Immature natural killer cell (primary cell): ENCODE results near the gene MAML3. TPM values are rescaled to one million over a fixed set of nuclear protein-coding genes. Genes with fewer than 3 reads are reported as not detected.
A peak's percentile ranks its signal among the peaks of the same experiment; 100 is the strongest.

Source experiments
- DNase-seq, 3 donors: peaks; one replicate each; pipeline ENCODE4 v3.0.0; 2022; ENCODE audit warnings: mixed read lengths in 1 of 3
- H3K27ac Mint-ChIP-seq, 6 donors: one replicate each; pipeline ENCODE4 v1.8.0; 2020; ENCODE audit warnings: mixed read lengths in 6 of 6, mild to moderate bottlenecking in 5 of 6, inconsistent platforms in 4 of 6, moderate library complexity in 3 of 6
- H3K27me3 Mint-ChIP-seq, 3 donors: one replicate each; pipeline ENCODE4 v1.8.0; 2020 to 2021; ENCODE audit warnings: low read depth in 3 of 3, mild to moderate bottlenecking in 3 of 3, mixed read lengths in 3 of 3, moderate library complexity in 3 of 3, inconsistent platforms in 1 of 3
- H3K36me3 Mint-ChIP-seq, 3 donors: one replicate each; pipeline ENCODE4 v1.8.0; 2020; ENCODE audit warnings: mixed read lengths in 3 of 3, inconsistent platforms in 2 of 3, mild to moderate bottlenecking in 2 of 3
- H3K4me1 Mint-ChIP-seq, 2 donors: one replicate each; pipeline ENCODE4 v1.8.0; 2020; ENCODE audit warnings: inconsistent platforms in 2 of 2, mild to moderate bottlenecking in 2 of 2, mixed read lengths in 2 of 2, moderate library complexity in 1 of 2
- H3K4me3 Mint-ChIP-seq, 5 donors: one replicate each; pipeline ENCODE4 v1.8.0; 2020; ENCODE audit warnings: mild to moderate bottlenecking in 5 of 5, mixed read lengths in 5 of 5, inconsistent platforms in 3 of 5, moderate library complexity in 3 of 5
- H3K9me3 Mint-ChIP-seq, 6 donors: one replicate each; pipeline ENCODE4 v1.8.0; 2020; ENCODE audit warnings: mild to moderate bottlenecking in 6 of 6, mixed read lengths in 6 of 6, inconsistent platforms in 4 of 6, moderate library complexity in 3 of 6
- polyA plus RNA-seq, 3 donors: library from polyadenylated mRNA; unstranded; fragments of 300-500 nt; fragmentation: Illumina TruSeq; gene quantifications; one replicate each; pipeline ENCODE4 v1.2.3, GENCODE V29; 2021

MAML3 gene
- polyA plus RNA-seq, 3 donors from 2014 or later: 0.41 to 1.2 TPM; not detected in 1

GRCh38 chr4:140110542-140111215, 43.3 kb downstream of the MAML3 start:
- Mint-ChIP-seq H3K27ac (no peak overlapping the region), H3K27me3 (peaks cover 3 to 5% (median 3%) of the 10 kb centered on the region in 3 donors), H3K36me3 (peaks cover 0 to 7% (median 0%) of the 10 kb centered on the region in 3 donors), H3K9me3 (peaks cover 0 to 3% (median 0%) of the 10 kb centered on the region in 6 donors), H3K4me3 (no peak overlapping the region), H3K4me1 (peaks cover 0 to 4% of the 10 kb centered on the region in 2 donors)
- DNase-seq: no peak

DNA sequence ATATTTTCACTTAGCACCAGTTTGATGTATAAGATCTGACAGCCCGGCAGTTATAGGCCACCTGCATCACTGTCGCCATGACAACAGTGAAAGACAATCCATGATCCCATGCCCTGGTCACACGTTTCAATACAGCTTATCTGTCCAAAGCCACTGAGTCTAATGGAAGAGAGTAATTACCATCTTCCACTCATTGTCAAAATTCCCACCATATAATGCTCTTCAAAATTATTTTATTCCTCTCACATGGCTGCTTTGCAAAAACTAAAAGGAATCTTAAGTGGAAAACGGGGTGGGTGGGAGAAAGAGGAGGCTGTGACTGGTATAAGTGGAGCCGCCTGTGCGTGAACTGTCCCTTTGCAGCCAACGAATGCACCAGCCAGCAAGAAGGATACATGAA, 44.2 kb downstream of the MAML3 start:
- H3K9me3 Mint-ChIP-seq: peaks cover 0 to 3% (median 0%) of the 10 kb centered on the region in 6 donors
- H3K27me3 Mint-ChIP-seq: peaks cover 3 to 5% (median 3%) of the 10 kb centered on the region in 3 donors
- H3K36me3 Mint-ChIP-seq: peaks cover 0 to 7% (median 0%) of the 10 kb centered on the region in 3 donors
- H3K4me3 Mint-ChIP-seq: no peak overlapping the region
- H3K4me1 Mint-ChIP-seq: peaks cover 0 to 4% of the 10 kb centered on the region in 2 donors
- H3K27ac Mint-ChIP-seq: no peak overlapping the region
- no peak for DNase-seq

DNA sequence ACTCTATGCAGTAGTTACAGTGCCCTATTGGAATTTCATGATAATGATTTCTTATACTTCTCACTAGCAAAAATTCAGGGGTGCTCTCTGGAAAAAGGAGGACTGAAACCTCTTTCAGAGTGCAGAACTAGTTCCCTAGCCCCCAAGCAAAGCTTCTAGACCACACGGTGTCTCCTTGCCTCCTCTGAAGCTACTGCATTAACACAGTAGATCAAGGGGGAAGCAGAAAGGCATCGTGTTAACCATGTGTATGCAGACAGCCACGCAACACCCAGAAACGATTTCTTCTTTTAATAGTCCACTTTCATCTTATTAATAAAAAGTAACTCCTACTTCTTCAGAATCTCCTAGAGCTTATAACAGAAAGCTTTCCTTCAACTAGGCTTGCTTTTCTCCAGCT, 44.7 kb downstream of the MAML3 start:
- peaks cover 0 to 3% (median 0%) of the 10 kb centered on the region in 6 donors for H3K9me3 Mint-ChIP-seq
- H3K36me3 Mint-ChIP-seq: peaks cover 0 to 7% (median 0%) of the 10 kb centered on the region in 3 donors
- no peak overlapping the region for H3K4me3 Mint-ChIP-seq
- peaks cover 0 to 4% of the 10 kb centered on the region in 2 donors for H3K4me1 Mint-ChIP-seq
- no peak for DNase-seq
- H3K27ac Mint-ChIP-seq: no peak overlapping the region
- H3K27me3 Mint-ChIP-seq: peaks cover 3 to 5% (median 3%) of the 10 kb centered on the region in 3 donors

- peaks cover 1 to 6% of the 10 kb centered on the region in 2 donors for H3K4me1 Mint-ChIP-seq
- peaks cover 0 to 4% (median 3%) of the 10 kb centered on the region in 3 donors for H3K27me3 Mint-ChIP-seq
- H3K9me3 Mint-ChIP-seq: peaks cover 0 to 3% (median 0%) of the 10 kb centered on the region in 6 donors
- H3K36me3 Mint-ChIP-seq: peaks cover 0 to 7% (median 0%) of the 10 kb centered on the region in 3 donors
- H3K4me3 Mint-ChIP-seq: no peak overlapping the region
- H3K27ac Mint-ChIP-seq: no peak overlapping the region
- DNase-seq: no peak
Observed at GRCh38 chr4:140108713-140109230, 45.2 kb downstream of the MAML3 start.

DNA sequence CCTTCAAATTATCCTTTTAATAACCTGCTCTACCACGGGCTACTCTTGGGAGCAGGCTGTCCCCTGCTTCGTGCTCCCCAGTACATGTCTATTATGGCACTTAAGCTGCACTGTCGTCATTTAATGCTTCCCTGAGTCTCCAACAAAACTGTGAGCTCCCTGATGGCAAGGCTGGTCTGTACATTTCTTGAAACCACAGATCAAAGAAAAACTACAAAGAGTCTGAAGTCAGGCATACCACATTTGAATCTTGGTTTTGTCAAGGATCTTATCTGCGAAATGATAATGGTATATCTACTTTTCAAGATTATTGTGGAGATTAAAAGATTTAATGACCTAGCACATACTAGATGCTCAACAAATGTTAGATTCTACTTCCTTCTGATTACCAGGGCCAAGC, 45.7 kb downstream of the MAML3 start:
- no peak for DNase-seq
- H3K36me3 Mint-ChIP-seq: peaks cover 0 to 7% (median 0%) of the 10 kb centered on the region in 3 donors
- no peak overlapping the region for H3K4me3 Mint-ChIP-seq
- H3K4me1 Mint-ChIP-seq: peaks cover 5 to 12% of the 10 kb centered on the region in 2 donors
- no peak overlapping the region for H3K27ac Mint-ChIP-seq
- H3K27me3 Mint-ChIP-seq: peaks cover 0 to 3% (median 3%) of the 10 kb centered on the region in 3 donors
- H3K9me3 Mint-ChIP-seq: peaks cover 0 to 3% (median 0%) of the 10 kb centered on the region in 6 donors

GRCh38 chr4:140106289-140106844, 47.6 kb downstream of the MAML3 start:
- H3K36me3 Mint-ChIP-seq: peaks cover 0 to under 1% (median 0%) of the 10 kb centered on the region in 3 donors
- H3K4me1 Mint-ChIP-seq: peaks cover 5 to 13% of the 10 kb centered on the region in 2 donors
- H3K27me3 Mint-ChIP-seq: peaks cover 0 to 3% (median 0%) of the 10 kb centered on the region in 3 donors
- no peak overlapping the region for H3K27ac Mint-ChIP-seq
- DNase-seq: no peak
- no peak overlapping the region for H3K4me3 Mint-ChIP-seq
- H3K9me3 Mint-ChIP-seq: peaks cover 0 to 3% (median 0%) of the 10 kb centered on the region in 6 donors

GRCh38 chr4:140105436-140105835, 48.5 kb downstream of the MAML3 start:
- H3K36me3 Mint-ChIP-seq: no peaks in the 10 kb centered on the region
- peaks cover 0 to 3% (median 0%) of the 10 kb centered on the region in 3 donors for H3K27me3 Mint-ChIP-seq
- H3K27ac Mint-ChIP-seq: no peak overlapping the region
- H3K4me1 Mint-ChIP-seq: peaks cover 5 to 15% of the 10 kb centered on the region in 2 donors
- DNase-seq: no peak
- H3K4me3 Mint-ChIP-seq: no peak overlapping the region
- peaks cover 0 to 3% (median 0%) of the 10 kb centered on the region in 6 donors for H3K9me3 Mint-ChIP-seq

DNA sequence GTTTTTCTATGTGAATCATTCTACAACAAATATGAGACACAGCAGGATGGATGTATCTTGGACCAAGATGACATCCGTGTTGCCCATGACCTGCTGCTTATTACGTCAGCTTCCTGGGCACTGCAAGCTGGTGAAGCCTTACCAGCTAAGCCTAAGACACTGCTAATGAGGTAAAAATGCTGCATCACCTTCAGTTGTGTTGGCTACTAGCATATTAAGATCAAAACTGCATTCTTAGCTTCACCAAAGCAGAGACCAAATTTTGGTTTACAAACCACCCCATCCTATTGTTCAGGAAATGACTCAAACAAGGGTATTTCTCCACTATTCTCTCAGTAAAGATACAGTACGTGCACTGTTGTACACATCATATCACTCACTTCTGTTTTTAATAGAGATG, 50.3 kb downstream of the MAML3 start:
- H3K27ac Mint-ChIP-seq: peak overlapping the region in 1 of 6 donors; percentile 40
- no peak overlapping the region for H3K4me3 Mint-ChIP-seq
- H3K9me3 Mint-ChIP-seq: peaks cover 0 to 3% (median 0%) of the 10 kb centered on the region in 6 donors
- H3K4me1 Mint-ChIP-seq: peaks cover 14 to 27% of the 10 kb centered on the region in 2 donors
- peaks cover 0 to 3% (median 0%) of the 10 kb centered on the region in 3 donors for H3K36me3 Mint-ChIP-seq
- H3K27me3 Mint-ChIP-seq: peaks cover 0 to 7% (median 0%) of the 10 kb centered on the region in 3 donors
- DNase-seq: peak; percentile 11 to 28 (median 23)

DNA sequence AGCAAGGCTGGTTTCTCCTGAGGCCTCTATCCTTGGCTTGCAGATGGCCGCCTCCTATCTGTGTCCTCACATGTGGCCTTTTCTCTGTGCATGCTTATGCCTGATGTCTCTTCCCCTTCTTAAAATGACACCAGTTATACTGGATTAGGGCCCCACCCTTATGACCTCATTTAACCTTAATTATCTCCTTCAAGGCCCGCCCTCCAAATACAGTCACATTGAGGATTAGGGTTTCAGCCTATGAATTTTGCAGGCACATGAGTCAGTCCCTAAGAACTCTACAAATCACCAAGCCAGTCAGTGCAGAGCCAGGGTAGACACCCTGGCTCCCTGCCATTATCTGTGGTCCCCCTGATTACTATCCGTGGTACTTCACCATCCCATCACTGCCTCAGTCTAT, 51.6 kb downstream of the MAML3 start:
- DNase-seq: no peak
- Mint-ChIP-seq H3K36me3 (peaks cover 0 to 3% (median 0%) of the 10 kb centered on the region in 3 donors), H3K27ac (no peak overlapping the region)

GRCh38 chr4:140100771-140101170, 53.2 kb downstream of the MAML3 start:
- DNase-seq: no peak
- peaks cover 0 to 3% (median 0%) of the 10 kb centered on the region in 3 donors for H3K36me3 Mint-ChIP-seq
- H3K27ac Mint-ChIP-seq: no peak overlapping the region
- H3K9me3 Mint-ChIP-seq: no peaks in the 10 kb centered on the region
- H3K4me3 Mint-ChIP-seq: no peak overlapping the region
- H3K4me1 Mint-ChIP-seq: peaks cover 23 to 44% of the 10 kb centered on the region in 2 donors
- H3K27me3 Mint-ChIP-seq: peaks cover 0 to 4% (median 3%) of the 10 kb centered on the region in 3 donors

More for the DNA sequence above, 51.6 kb downstream of the MAML3 start:
- H3K4me3 Mint-ChIP-seq: no peak overlapping the region
- peaks cover 15 to 28% of the 10 kb centered on the region in 2 donors for H3K4me1 Mint-ChIP-seq
- H3K27me3 Mint-ChIP-seq: peaks cover 0 to 4% (median 0%) of the 10 kb centered on the region in 3 donors
- no peaks in the 10 kb centered on the region for H3K9me3 Mint-ChIP-seq

- Mint-ChIP-seq H3K9me3 (no peaks in the 10 kb centered on the region), H3K27me3 (peaks cover 4 to 6% (median 4%) of the 10 kb centered on the region in 3 donors), H3K27ac (no peak overlapping the region), H3K4me1 (peaks cover 31 to 52% of the 10 kb centered on the region in 2 donors), H3K36me3 (peaks cover 0 to 7% (median 0%) of the 10 kb centered on the region in 3 donors), H3K4me3 (peak overlapping the region in 1 of 5 donors; percentile 38)
- no peak for DNase-seq
Observed at GRCh38 chr4:140099983-140100382, 54.0 kb downstream of the MAML3 start.

- no peak overlapping the region for H3K4me3 Mint-ChIP-seq
- H3K36me3 Mint-ChIP-seq: peaks cover 0 to 7% (median 0%) of the 10 kb centered on the region in 3 donors
- peaks cover 4 to 9% (median 4%) of the 10 kb centered on the region in 3 donors for H3K27me3 Mint-ChIP-seq
- H3K27ac Mint-ChIP-seq: peak overlapping the region in 1 of 6 donors; percentile 7
- H3K4me1 Mint-ChIP-seq: peaks cover 40 to 62% of the 10 kb centered on the region in 2 donors
- no peaks in the 10 kb centered on the region for H3K9me3 Mint-ChIP-seq
- no peak for DNase-seq
Observed at GRCh38 chr4:140098455-140099160, 55.4 kb downstream of the MAML3 start.

GRCh38 chr4:140097572-140097971, 56.4 kb downstream of the MAML3 start:
- Mint-ChIP-seq H3K27ac (no peak overlapping the region), H3K4me1 (peaks cover 38 to 63% of the 10 kb centered on the region in 2 donors), H3K36me3 (peaks cover 0 to 7% (median 0%) of the 10 kb centered on the region in 3 donors), H3K4me3 (no peak overlapping the region), H3K27me3 (peaks cover 4 to 13% (median 6%) of the 10 kb centered on the region in 3 donors), H3K9me3 (no peaks in the 10 kb centered on the region)
- no peak for DNase-seq
